ENCODE data around the gene SCP2.

- TF ChIP-seq CTCF (IDR thresholded peaks at IDR 0.05) (no peak), POLR2A (IDR thresholded peaks at IDR 0.05) (no peak)
These were observed 121.0 kb downstream of the SCP2 start for GRCh38 chr1:53047737-53048736.

All from esophagus squamous epithelium (tissue), 4 donors.